GM21447 (cell line): ENCODE measurements around the gene ABHD17B.

Experiments used
- ATAC-seq: cut with Tn5 transposase; IDR thresholded peaks from one replicate; pipeline ENCODE4 v1.9.1; 2021; ENCODE audit not compliant: unreplicated experiment

The ABHD17B gene

GRCh38 chr9:71879644-71880174 is 31.3 kb downstream of the ABHD17B start:
- ATAC-seq = no peak

- ATAC-seq = no peak
Measured at GRCh38 chr9:71878327-71879274, 32.4 kb downstream of the ABHD17B start.

- no peak for ATAC-seq
Measured at GRCh38 chr9:71876829-71877228, 34.2 kb downstream of the ABHD17B start.

GRCh38 chr9:71876106-71876505 is 34.9 kb downstream of the ABHD17B start:
- no peak for ATAC-seq

DNA sequence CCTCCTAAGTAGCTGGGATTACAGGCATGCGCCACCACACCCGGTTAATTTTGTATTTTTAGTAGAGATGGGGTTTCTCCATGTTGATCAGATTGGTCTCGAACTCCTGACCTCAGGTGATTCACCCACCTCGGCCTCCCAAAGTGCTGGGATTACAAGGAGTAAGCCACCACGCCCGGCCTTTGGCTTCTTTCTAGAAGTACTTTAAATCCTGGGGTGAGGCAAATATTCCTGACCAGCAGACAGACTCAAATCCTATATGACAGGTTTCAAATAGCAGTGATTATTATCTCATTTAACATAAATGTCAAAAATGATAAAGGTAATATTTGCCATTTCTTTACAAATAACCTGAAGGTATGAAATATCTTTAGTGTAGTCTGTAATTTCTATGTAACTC is 35.6 kb downstream of the ABHD17B start:
- no peak for ATAC-seq

- no peak for ATAC-seq
Measured at GRCh38 chr9:71863631-71864030, 47.4 kb downstream of the ABHD17B start.

GRCh38 chr9:71861618-71862017 is 49.4 kb downstream of the ABHD17B start:
- ATAC-seq = no peak

- no peak for ATAC-seq
Measured at GRCh38 chr9:71859939-71860338, 51.1 kb downstream of the ABHD17B start.

DNA sequence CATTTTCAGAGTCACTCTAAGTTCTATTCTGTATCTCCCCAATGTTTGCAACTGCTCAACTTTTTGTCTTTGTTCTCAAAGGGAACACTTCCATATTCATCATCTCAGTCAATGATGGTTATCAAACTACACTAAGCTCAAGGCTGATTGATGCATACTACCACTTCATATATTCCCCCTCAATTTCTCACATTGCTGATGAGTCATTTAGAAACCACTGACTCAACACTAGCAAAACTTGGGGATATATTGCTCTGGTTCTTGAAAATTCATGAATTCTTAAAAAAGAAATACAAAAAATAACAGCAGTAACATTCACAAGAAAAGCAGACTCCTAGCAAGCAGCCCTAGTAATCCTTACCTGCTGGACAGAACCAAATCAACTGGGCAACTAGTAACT is 52.2 kb downstream of the ABHD17B start:
- peak; percentile 59 for ATAC-seq

GRCh38 chr9:71858102-71858798 is 52.7 kb downstream of the ABHD17B start:
- peak; percentile 17 for ATAC-seq

GRCh38 chr9:71857159-71857558 is 53.8 kb downstream of the ABHD17B start:
- no peak for ATAC-seq

DNA sequence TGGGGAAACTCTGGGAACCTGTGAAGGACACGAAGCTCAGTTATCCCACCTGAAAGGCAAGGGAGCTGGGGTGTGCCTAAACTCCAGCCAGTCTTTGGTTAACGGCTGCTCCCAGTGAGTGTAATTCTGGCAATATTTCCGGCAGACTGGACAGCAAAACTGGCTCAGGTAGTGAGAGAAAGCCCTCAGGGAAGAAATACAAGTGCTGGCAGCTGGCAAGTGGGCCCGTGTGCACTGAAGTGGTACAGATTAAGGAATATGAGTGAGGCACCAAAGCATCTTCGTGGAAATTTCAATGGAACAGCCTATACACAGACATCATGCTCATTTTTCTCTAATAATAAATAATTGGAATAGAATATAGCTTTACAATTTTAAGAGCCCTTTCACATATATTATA is 56.2 kb downstream of the ABHD17B start:
- no peak for ATAC-seq

DNA sequence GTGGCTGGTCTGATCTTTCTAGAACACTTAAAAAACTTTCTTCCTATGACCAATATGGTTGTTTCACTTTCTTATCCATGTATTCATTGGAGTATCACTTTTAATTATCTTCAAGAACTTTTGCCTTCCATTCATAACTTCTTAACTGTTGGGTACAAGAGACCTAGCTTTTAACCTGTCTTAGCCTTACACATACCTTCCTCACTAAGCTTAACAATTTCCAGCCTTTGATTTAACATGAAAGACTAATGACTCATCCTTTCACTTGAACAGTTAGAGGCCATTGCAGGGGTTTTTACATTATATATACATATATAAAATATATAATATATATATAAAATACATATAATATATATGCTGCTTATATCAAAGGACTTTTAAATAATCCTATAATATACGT is 57.9 kb downstream of the ABHD17B start:
- no peak for ATAC-seq

DNA sequence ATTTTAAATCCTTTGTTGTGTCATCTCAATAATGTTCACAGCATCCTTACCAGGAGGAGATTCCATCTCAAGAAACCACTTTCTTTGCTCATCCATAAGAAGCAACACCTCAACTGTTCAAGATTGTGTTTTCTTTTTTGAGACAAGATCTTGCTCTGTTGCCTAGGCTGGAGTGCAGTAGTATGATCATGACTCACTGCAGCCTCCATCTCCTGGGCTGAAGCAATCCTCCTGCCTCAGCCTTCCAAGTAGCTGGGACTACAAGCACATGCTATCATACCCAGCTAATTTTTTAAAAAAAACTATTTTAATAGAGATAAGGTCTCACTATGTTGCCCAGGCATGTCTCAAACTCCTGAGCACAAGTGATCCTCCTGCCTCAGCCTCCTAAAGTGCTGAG is 60.0 kb downstream of the ABHD17B start:
- ATAC-seq = no peak

DNA sequence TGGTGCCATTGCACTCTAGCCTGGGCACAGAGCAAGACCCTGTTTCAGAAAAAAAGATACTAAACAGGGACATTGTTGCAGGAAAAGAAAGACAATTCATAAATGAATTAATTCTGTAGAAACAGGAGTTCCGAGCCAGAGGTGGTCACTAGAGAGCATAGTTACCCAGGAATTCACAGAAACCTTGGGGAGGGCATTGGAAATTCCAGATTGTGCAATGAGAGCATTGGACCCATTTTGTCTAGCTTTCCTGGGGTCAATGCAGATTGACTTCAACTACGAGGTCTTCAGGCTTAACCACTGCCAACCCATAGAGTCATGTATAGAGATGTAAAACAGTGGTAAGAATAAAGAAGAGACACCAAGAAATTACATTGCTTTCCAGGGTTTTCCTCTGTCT is 63.1 kb downstream of the ABHD17B start:
- no peak for ATAC-seq

- no peak for ATAC-seq
Measured at GRCh38 chr9:71844808-71845207, 66.2 kb downstream of the ABHD17B start.

GRCh38 chr9:71839668-71840067 is 71.3 kb downstream of the ABHD17B start:
- ATAC-seq = no peak

DNA sequence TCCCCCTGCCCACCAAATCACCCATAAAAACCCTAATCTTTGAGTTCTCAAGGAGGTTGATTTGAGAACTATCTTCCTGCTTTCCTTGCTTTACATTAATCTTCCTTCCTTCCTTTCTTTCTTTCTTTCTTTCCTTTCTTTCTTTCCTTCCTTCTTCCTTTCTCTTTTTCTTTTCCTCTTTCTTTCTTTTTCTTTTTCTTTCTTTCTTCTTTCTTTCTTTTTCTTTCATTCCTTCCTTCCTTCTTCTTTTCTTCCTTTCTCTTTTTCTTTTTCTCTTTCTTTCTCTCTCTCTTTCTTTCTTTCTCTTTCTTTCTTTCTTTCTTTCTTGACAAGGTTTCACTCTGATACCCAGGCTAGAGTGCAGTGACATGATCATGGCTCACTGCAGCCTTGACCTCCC is 75.4 kb downstream of the ABHD17B start:
- no peak for ATAC-seq

DNA sequence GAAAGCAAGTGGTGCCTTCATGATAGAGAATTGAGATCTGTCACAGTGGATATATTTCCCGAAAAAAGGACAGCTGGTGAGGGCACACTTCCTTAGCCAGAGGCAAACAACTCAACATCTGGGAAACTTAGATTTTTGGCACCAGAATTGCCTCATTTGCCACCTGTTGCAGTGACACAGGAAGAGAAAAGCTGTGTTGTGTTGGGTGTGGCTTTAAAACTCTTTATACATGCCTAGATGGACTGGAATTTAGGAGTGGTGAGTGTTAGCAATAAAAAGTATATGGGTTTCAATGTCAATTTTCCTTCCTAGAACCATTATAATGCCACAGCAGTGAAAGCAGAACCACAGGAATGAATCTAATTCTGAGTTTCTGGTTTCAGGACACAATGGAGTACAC is 80.1 kb downstream of the ABHD17B start:
- ATAC-seq = no peak

DNA sequence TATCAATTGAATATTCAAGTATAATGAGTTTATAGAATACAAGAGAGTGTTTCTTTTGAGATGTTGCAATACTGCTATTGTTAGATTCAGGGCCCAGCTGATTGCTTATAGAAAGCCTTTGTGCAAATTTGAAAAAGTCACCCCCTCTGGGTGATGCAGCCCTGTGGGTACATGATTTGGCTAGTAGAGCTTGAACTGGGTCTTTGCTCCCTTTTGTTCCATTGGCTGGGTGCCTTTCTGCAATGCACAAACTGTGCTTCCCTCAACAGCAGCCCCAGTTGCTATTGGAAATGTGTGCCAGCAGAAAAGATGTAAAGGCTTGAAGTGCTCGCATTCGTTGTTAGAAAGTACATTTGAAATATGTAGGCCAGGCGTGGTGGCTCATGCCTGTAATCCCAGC is 80.8 kb downstream of the ABHD17B start:
- no peak for ATAC-seq

DNA sequence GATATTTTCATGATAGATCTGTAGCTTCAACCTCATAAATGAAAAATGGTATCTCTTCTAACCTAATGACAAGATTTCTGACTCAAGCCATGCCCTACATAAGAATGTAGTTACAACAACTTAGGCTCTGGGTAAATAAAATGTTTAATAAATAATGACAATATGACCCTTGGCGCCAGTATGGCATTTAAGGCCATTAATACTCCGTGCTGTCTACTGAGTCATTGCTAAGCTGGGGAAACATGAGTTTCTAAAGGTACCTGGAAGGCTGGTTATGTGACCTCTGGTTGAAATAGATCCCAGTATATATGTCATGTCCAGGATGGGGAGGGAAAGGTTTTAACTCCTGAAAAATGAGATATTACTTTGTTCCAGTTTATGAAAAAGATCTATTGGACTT is 84.7 kb downstream of the ABHD17B start:
- no peak for ATAC-seq

DNA sequence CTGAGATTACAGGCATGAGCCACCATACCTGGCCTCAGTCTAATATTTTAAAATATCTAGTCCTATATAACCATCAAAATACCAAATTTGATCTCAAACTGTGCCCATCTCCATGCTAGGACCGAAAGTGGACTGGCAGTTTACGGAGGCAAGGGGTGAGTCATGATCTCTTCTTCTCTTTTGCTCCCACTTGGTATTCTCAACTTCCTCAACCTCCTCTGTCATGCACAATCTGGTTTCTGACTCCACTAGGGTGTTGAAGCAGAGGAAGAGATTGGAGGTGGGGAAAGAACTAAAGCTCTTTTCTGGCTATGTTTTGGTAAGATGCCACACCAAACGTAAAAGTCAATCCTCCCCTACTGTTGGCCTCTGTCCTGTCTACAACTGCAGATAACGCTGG is 86.7 kb downstream of the ABHD17B start:
- ATAC-seq = no peak
